GM21576 (cell line): ENCODE results near the gene CHCHD1.
"Not testable (repeated sequence)": the region's sequence is repeated elsewhere in the genome, so short reads cannot be mapped to it uniquely, and the experiment has no call there.

Experiments used
- ATAC-seq: cut with Tn5 transposase; IDR thresholded peaks from one replicate; pipeline ENCODE4 v1.9.1; 2021; ENCODE audit warnings: mild to moderate bottlenecking, moderate library complexity; ENCODE audit not compliant: unreplicated experiment

CHCHD1 gene

GRCh38 chr10:73781879-73782748 is at the start of gene CHCHD1:
TSS of gene CHCHD1 (plus strand) at chr10:73782048. CDS start at chr10:73782076, 28 bp downstream.
- ATAC-seq, result peak; percentile 36

DNA sequence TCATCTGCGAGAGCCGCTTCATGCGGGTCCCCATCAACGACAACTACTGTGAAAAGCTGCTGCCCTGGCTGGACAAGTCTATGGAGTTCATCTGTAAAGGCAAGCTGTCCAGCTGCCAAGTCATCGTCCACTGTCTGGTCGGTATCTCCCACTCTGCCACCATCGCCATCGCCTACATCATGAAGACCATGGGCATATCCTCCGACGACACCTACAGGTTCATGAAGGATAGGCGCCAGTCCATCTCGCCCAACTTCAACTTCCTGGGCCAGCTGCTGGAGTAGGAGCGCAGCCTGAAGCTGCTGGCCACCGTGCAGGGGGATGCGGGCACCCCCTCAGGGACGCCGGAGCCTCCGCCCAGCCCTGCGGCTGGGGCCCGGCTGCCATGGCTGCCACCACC is 49.4 kb upstream of the CHCHD1 start:
- ATAC-seq, result no peak

DNA sequence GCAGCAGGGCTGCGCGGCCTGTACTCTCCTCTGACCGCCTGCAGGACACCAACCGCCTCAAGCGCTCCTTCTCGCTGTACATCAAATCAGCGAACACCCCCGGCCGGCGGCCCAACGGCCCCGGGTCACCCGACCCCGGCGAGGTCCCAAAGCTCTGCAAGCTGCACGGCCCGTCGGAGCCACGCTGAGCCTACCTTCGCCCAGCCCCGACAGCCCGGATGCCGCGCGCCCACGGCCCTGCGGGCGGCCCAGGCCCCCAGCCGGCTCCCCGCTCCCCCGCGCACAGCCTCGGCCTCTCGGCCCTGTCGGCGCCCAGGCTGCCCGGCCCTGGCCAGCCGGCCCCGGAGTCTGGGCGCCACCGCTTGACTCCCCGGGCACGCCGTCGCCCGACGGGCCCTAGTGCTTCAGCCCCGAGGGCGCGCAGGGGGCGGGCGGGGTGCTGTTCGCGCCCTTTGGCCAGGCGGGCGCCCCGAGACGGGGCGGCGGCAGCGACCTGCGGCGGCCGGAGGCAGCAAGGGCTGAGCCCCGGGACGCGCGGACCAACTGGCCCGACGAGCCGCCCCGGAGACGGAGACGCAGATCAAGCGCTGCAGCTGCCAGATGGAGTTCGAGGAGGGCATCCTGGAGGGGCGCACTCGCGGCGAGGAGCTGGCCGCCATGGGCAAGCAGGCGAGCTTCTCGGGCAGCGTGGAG is 48.8 kb upstream of the CHCHD1 start:
- ATAC-seq, result no peak

- ATAC-seq, result no peak
Observed at GRCh38 chr10:73734028-73734720, 47.7 kb upstream of the CHCHD1 start.

- ATAC-seq, result no peak
Observed at GRCh38 chr10:73734796-73735305, 47.0 kb upstream of the CHCHD1 start.

GRCh38 chr10:73740501-73741254 is 41.2 kb upstream of the CHCHD1 start:
- not testable (repeated sequence) for ATAC-seq

- ATAC-seq, result no peak
Observed at GRCh38 chr10:73742454-73742734, 39.5 kb upstream of the CHCHD1 start.

- ATAC-seq, result no peak
Observed at GRCh38 chr10:73743327-73743904, 38.4 kb upstream of the CHCHD1 start.

GRCh38 chr10:73743905-73744663 is 37.8 kb upstream of the CHCHD1 start, which contains the start of gene SEC24C:
TSS of gene SEC24C (plus strand) at chr10:73744372. CDS start at chr10:73746833, 2,461 bp downstream.
- ATAC-seq, result peak; percentile 85

GRCh38 chr10:73744664-73744975 is 37.2 kb upstream of the CHCHD1 start:
- peak; percentile 20 for ATAC-seq

GRCh38 chr10:73746721-73747120 is 35.1 kb upstream of the CHCHD1 start:
- no peak for ATAC-seq

DNA sequence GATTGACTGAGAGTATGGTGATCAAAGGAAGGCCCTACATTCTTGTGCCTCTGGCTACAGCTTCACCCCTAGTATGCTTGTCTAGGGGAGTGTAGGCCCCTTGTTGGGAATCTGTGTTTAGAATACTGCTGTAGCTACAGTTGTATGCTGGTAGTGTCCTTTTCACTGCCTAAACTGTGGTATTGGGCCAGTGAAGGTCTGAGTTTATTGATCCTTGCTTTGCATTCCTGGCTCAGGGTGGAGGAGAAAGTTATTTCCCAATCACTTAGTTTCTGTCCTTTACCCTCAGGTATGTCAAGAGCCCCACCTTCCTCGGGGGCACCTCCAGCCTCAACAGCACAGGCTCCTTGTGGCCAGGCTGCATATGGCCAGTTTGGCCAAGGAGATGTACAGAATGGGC is 31.0 kb upstream of the CHCHD1 start:
- no peak for ATAC-seq

- ATAC-seq, result no peak
Observed at GRCh38 chr10:73756183-73756582, 25.7 kb upstream of the CHCHD1 start.

DNA sequence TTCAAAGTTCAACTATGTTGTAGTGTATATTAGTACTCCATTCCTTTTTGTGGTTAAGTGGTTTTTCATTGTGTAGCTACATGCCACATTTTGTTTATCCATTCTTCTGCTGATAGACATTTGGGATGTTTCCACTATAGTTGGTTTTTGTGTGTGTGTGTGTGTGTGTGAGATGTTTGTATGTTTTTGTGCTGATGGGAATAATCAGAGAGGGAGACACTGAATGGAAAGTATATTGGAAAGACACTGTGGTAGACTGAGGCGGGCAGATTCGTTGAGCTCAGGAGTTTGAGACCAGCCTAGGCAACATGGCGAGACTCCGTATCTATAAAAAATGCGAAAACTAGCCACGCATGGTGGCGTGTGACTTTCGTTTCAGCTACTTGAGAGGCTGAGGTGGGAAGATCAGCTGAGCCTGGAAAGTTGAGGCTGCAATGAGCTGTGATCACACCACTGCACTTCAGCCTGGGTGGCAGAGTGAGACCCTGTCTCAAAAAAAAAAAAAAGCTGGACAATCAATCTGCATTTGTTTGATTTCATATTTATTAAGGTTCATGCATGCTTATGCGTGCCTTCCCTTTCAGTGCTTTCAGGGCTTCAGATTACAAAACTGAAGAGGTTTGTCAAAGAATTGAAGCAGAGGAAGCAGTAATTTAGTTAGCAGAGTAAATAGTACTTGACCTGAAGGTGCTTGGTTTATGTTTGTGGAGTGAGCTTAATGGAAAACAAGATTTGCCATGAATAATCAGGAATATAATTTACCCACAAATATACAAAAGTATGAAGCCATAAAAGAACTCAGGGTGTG is 22.9 kb upstream of the CHCHD1 start:
- no peak for ATAC-seq

DNA sequence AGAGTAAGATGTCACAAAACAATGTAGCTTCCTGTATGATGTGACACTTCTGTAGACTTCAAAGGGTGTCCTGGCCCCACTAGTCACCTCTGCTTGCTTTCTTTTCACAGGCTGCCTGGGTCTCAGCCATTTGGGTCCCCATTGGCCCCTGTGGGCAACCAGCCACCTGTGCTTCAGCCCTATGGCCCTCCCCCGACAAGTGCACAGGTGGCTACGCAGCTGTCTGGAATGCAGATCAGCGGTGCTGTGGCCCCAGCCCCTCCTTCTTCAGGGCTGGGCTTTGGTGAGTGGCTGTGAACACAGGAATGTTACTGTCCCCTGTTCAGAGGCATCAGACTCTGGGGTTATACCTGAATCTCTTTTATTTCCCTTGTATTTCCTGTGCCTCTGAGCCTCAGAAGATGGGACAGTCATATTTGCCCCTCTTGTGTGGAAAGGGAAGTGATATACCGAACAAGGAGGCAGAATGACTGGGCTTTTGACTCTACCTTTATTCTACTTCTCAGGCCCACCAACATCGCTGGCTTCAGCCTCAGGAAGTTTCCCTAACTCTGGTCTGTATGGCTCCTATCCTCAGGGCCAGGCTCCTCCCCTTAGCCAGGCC is 22.2 kb upstream of the CHCHD1 start:
- ATAC-seq, result no peak

DNA sequence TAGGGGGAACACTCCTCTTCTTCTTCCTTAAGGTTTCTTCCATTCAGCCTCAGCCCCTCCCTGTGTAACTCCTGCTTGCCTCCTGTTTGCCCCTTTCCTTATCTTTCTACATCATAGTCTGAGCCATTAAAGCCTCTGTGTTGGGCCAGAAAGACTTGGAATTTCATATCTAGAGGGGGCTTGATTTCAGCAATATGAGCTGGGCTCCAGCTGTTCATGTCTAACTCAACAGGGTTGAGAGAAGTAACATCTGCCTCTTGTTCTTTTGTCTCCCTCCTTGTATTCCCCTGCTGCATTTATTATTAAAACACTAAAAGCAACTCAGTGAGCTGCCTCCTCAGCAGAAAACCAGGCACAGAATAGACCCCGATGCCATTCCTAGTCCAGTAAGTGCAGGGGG is 20.1 kb upstream of the CHCHD1 start:
- ATAC-seq, result no peak

DNA sequence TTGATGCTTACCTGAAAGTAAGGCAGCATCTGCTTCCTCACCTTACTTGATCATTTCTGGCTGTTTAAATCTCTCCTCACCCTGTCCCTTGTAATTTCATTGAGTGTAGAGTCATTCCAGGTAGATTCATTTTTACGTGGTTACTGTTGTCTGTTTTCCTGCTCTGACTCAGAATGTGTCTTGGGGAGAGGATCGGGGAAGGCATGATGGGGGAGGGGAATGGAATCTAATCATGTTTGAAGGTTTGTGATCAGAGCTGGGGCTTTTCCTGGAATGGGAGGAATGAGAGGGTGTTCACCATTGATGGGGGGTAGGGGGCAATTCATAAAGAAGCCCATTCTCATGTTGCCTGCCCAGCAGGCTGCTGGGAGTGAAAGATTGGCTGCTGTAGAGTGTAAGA is 18.9 kb upstream of the CHCHD1 start:
- ATAC-seq, result no peak

DNA sequence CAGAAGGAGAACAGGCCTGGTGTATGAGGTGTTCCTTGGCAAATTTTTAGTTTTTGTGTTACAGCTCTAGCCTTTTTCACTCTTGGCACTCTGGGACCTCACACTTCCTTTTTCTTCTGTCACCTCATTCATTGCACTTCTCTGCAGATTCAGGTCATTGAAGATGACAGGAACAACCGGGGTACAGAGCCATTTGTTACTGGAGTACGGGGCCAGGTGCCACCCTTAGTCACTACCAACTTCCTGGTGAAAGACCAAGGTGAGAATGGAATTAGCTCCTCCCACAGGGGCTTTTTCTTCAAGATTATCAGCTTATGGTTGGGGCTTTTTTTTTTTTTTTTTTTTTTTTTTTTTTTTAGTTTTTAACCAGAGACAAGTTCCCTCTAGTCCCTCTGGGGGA is 18.5 kb upstream of the CHCHD1 start:
- no peak for ATAC-seq

DNA sequence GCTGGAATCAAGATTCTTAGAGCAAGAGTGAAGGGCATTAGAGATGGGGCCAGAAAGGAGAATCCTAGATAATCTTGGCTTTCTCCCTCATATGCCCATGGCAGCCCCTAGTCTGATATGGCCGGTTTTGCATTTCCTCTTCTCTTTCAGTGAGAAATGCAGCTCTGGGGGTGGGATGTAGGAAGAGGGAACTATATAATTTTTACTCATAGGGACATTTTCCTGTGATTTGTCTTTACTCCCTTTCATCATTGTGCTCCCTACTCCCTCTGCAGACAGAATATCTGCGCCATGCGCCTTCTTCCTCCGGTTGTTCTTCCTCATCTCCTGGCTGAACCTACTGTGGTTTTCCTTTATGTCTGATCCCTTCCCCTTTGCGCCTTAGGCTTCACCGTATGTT is 16.8 kb upstream of the CHCHD1 start:
- ATAC-seq, result no peak
